Natural killer cell (primary cell): ENCODE results near the gene ARSK. TPM values are rescaled to one million over a fixed set of nuclear protein-coding genes. Genes with fewer than 3 reads are reported as not detected.

Experiments
- ATAC-seq, 3 donors: fragments of 150-1000 bp in 2 of 3; fragments of 200-7000 bp in 1 of 3; cut with Tn5 transposase; 1 replicate in 1 of 3; 2 replicates in 2 of 3; pipeline ENCODE4 v1.10.0; 2021; ENCODE audit warnings: mild to moderate bottlenecking in 2 of 3, moderate library complexity in 2 of 3
- DNase-seq, 2 donors: peaks; one replicate each; pipeline versions ENCODE4 v3.0.0 to v3.0.0-alpha.2; 2013 to 2021; ENCODE audit warnings: mixed read lengths in 1 of 2
- H3K27ac ChIP-seq: one replicate; pipeline ENCODE4 v1.5.1; 2013; ENCODE audit warnings: mild to moderate bottlenecking, low read length
- H3K27me3 ChIP-seq: one replicate; pipeline ENCODE4 v1.6.1; 2013; ENCODE audit warnings: low read length; ENCODE audit not compliant: control insufficient read depth, insufficient read depth
- H3K36me3 ChIP-seq: one replicate; pipeline ENCODE4 v1.6.1; 2013; ENCODE audit warnings: low read length; ENCODE audit not compliant: control insufficient read depth, insufficient read depth
- H3K4me1 ChIP-seq: one replicate; pipeline ENCODE4 v1.6.1; 2013; ENCODE audit warnings: low read length; ENCODE audit not compliant: control insufficient read depth, insufficient read depth
- H3K4me3 ChIP-seq: one replicate; pipeline ENCODE4 v1.5.1; 2013; ENCODE audit warnings: low read length
- H3K9me3 ChIP-seq: one replicate; pipeline ENCODE4 v1.6.1; 2013; ENCODE audit warnings: low read length; ENCODE audit not compliant: control insufficient read depth, insufficient read depth
- H3K27ac Mint-ChIP-seq, 2 donors: one replicate each; pipeline ENCODE4 v1.8.0; 2022; ENCODE audit warnings: mild to moderate bottlenecking in 2 of 2, mixed read lengths in 2 of 2, moderate library complexity in 1 of 2
- H3K27me3 Mint-ChIP-seq, 2 donors: one replicate each; pipeline ENCODE4 v1.8.0; 2022; ENCODE audit warnings: low read depth in 2 of 2, mixed read lengths in 2 of 2
- H3K36me3 Mint-ChIP-seq: one replicate; pipeline ENCODE4 v1.8.0; 2022; ENCODE audit warnings: mixed read lengths
- H3K4me1 Mint-ChIP-seq, 2 donors: one replicate each; pipeline ENCODE4 v1.8.0; 2022; ENCODE audit warnings: mixed read lengths in 2 of 2
- H3K4me3 Mint-ChIP-seq: one replicate; pipeline ENCODE4 v1.8.0; 2022; ENCODE audit warnings: mild to moderate bottlenecking, moderate library complexity, mixed read lengths
- H3K9me3 Mint-ChIP-seq, 2 donors: one replicate each; pipeline ENCODE4 v1.8.0; 2022; ENCODE audit warnings: mixed read lengths in 2 of 2
- CTCF ChIP-seq: fragments of 200-600 bp; IDR thresholded peaks from one replicate; pipeline ENCODE4 v1.8.0; 2022; ENCODE audit warnings: antibody characterized with exemption
- WGBS: methylation state at CpG from one replicate; pipeline ENCODE4 v1.1.7; 2013; ENCODE audit warnings: missing lambda C conversion rate; ENCODE audit not compliant: insufficient coverage; 5-methylcytosine and 5-hydroxymethylcytosine counted together
- intact Hi-C: fragments of 100-400 bp; cut with micrococcal nuclease; formaldehyde crosslinking; loops from one replicate; pipeline ENCODE4 v1.14.2; 2022
- total RNA-seq, 4 donors: library from RNA; stranded (reverse); fragments of 120-200 nt in 1 of 4; gene quantifications; one replicate each; pipeline versions ENCODE4 v1.2.3 to v1.2.4, GENCODE V29; 2013 to 2022

The ARSK gene
- total RNA-seq, 3 donors from 2014 or later (not counting 1 experiment from before 2014, with no cell fraction given), result 2.8 to 5.8 (median 3.5) TPM

- DNase-seq (no peak), ATAC-seq (no peak)
- 100% methylated on average over 1 of the region's 3 CpGs for WGBS
- Histone ChIP-seq H3K4me3 (no peak overlapping the region), H3K36me3 (no peaks in the 10 kb centered on the region), H3K4me1 (no peaks in the 10 kb centered on the region), H3K9me3 (no peaks in the 10 kb centered on the region), H3K27me3 (no peaks in the 10 kb centered on the region), H3K27ac (no peak overlapping the region)
- Mint-ChIP-seq H3K4me3 (no peak overlapping the region), H3K9me3 (peaks cover 2 to 6% of the 10 kb centered on the region in 2 donors), H3K4me1 (no peaks in the 10 kb centered on the region), H3K27ac (no peak overlapping the region), H3K27me3 (no peaks in the 10 kb centered on the region), H3K36me3 (peaks cover 11% of the 10 kb centered on the region)
- TF ChIP-seq CTCF, result no peak
- intact Hi-C loops, result no loop called here
Observed at GRCh38 chr5:95611396-95611795, 56.5 kb downstream of the ARSK start.

GRCh38 chr5:95613514-95613913 is 58.6 kb downstream of the ARSK start:
- H3K4me1 Mint-ChIP-seq, result peaks cover under 1 to 4% of the 10 kb centered on the region in 2 donors
- H3K36me3 Mint-ChIP-seq, result peaks cover 11% of the 10 kb centered on the region
- Histone ChIP-seq H3K36me3 (no peaks in the 10 kb centered on the region), H3K4me3 (no peak overlapping the region), H3K27me3 (no peaks in the 10 kb centered on the region), H3K9me3 (no peaks in the 10 kb centered on the region), H3K27ac (no peak overlapping the region), H3K4me1 (no peaks in the 10 kb centered on the region)
- no peaks in the 10 kb centered on the region for H3K27me3 Mint-ChIP-seq
- intact Hi-C loops, result no loop called here
- DNase-seq (no peak), ATAC-seq (no peak)
- no peak for TF ChIP-seq CTCF
- WGBS, result 100% methylated on average over 1 of the region's 1 CpG
- H3K27ac Mint-ChIP-seq, result no peak overlapping the region
- peaks cover 2 to 6% of the 10 kb centered on the region in 2 donors for H3K9me3 Mint-ChIP-seq
- no peak overlapping the region for H3K4me3 Mint-ChIP-seq

GRCh38 chr5:95615164-95615467 is 60.2 kb downstream of the ARSK start:
- no peak overlapping the region for H3K4me3 Mint-ChIP-seq
- H3K4me1 Mint-ChIP-seq, result peaks cover 17 to 20% of the 10 kb centered on the region in 2 donors
- H3K36me3 Mint-ChIP-seq, result peaks cover 11% of the 10 kb centered on the region
- WGBS, result no CpG with 5 or more reads among the region's 1 CpG
- intact Hi-C loops, result no loop called here
- no peak for TF ChIP-seq CTCF
- no peaks in the 10 kb centered on the region for H3K27me3 Mint-ChIP-seq
- ATAC-seq (no peak), DNase-seq (no peak)
- Histone ChIP-seq H3K27me3 (no peaks in the 10 kb centered on the region), H3K4me3 (no peak overlapping the region), H3K27ac (no peak overlapping the region), H3K9me3 (no peaks in the 10 kb centered on the region), H3K4me1 (peaks cover 8% of the 10 kb centered on the region), H3K36me3 (no peaks in the 10 kb centered on the region)
- H3K27ac Mint-ChIP-seq, result no peak overlapping the region
- H3K9me3 Mint-ChIP-seq, result peaks cover 2 to 6% of the 10 kb centered on the region in 2 donors

- intact Hi-C loops, result no loop called here
- TF ChIP-seq CTCF, result no peak
- Mint-ChIP-seq H3K9me3 (peaks cover 2 to 6% of the 10 kb centered on the region in 2 donors), H3K4me1 (peaks cover 26 to 30% of the 10 kb centered on the region in 2 donors), H3K27me3 (no peaks in the 10 kb centered on the region), H3K27ac (no peak overlapping the region), H3K4me3 (no peak overlapping the region), H3K36me3 (peaks cover 11% of the 10 kb centered on the region)
- Histone ChIP-seq H3K36me3 (no peaks in the 10 kb centered on the region), H3K4me3 (no peak overlapping the region), H3K27me3 (no peaks in the 10 kb centered on the region), H3K27ac (no peak overlapping the region), H3K9me3 (no peaks in the 10 kb centered on the region), H3K4me1 (peaks cover 17% of the 10 kb centered on the region)
- WGBS, result 89% methylated on average over 5 of the region's 5 CpGs
- ATAC-seq, result no peak
- DNase-seq, result no peak
Observed at GRCh38 chr5:95617057-95617456, 62.2 kb downstream of the ARSK start.
